Limb (tissue), 2 donors: ENCODE data around the gene RPRD1B.

ENCODE experiments used
- DNase-seq, 2 donors: peaks; one replicate each; pipeline ENCODE4 v3.0.0-alpha.2; 2016; ENCODE audit errors: extremely low spot score in 2 of 2

The RPRD1B gene

DNA sequence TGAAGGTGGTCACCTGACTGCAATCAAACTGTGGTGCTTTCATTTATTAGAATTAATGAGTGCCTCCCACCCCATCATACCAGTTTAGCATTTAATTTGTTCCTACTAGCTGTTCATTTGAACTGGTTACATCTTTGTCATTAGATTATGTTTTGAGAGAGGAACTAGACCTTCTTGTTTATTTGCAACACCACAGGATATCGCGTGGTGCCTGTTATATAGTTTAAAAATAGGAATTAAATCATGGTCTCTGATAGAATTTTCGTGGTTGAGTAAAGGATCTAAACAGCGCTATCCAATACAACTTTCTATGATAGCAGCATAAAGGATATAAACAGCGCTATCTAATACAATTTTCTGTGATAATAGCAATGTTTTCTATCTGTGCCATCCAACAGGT, 2.8 kb downstream of the RPRD1B start:
- DNase-seq = no peak

GRCh38 chr20:38040276-38040675, 6.7 kb downstream of the RPRD1B start:
- no peak for DNase-seq

- DNase-seq = no peak
These were observed 10.2 kb downstream of the RPRD1B start for GRCh38 chr20:38043512-38044300.

DNA sequence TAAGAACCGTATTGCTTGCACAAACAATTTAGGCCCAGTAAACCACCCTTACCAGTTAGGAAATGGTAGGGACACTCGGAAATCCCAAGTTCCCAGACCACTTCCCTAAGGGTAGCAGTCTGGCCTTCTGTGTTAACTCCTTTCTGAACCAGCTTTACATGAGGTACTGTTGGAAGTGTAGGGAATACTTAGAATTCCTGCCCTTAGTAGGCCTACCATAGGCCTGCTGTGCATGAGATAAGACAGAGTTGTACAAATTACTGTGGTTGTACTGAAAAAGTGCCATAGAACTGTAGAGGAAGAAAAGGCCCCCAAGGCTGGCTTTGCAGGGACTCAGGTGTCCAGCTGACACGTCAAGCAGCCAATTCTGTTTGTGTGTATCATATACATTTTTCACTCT, 11.1 kb downstream of the RPRD1B start:
- DNase-seq = no peak

- no peak for DNase-seq
These were observed 13.0 kb downstream of the RPRD1B start for GRCh38 chr20:38046572-38046971.

GRCh38 chr20:38049800-38050199, 16.3 kb downstream of the RPRD1B start:
- DNase-seq = no peak

DNA sequence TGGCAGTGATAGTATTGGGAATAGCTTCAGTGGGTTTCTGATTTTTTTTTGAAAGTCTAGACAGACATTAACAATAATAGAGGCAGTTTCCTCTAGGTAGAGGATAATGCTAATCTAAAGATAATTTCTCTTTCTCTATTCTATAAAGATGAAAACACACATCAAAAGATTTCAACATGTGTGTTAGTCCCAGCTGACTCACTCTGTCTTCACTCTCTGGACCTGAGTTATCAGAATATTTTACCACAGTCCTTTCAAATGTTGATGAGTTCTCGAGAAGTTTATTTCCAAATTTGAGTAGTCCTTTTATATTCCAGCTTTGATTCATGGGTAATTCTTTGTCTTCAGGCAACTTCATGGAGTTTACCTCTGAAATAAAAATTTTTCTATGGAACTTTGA, 17.1 kb downstream of the RPRD1B start:
- DNase-seq = no peak

DNA sequence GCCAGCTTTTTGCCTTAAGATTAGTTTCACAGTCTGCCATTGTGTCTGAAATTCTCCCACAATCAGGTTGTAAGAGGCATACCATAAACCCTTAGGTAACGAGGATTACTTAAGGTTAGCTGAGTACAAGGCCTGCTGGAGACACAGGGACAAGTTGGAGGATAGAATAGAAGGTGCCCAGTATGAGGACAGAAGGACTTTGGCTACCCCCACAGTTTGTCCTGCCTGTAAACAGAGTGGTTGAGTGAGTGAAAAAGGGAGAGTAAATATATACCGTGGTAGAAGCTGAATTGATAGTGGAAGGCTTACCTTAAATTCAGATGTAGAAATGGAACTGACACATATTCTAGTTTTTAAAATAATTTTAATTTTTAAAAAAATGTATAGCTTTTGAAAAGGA, 19.3 kb downstream of the RPRD1B start:
- DNase-seq = no peak

- no peak for DNase-seq
These were observed 21.1 kb downstream of the RPRD1B start for GRCh38 chr20:38054647-38055046.

- DNase-seq = no peak
These were observed 21.7 kb downstream of the RPRD1B start for GRCh38 chr20:38055294-38055693.

DNA sequence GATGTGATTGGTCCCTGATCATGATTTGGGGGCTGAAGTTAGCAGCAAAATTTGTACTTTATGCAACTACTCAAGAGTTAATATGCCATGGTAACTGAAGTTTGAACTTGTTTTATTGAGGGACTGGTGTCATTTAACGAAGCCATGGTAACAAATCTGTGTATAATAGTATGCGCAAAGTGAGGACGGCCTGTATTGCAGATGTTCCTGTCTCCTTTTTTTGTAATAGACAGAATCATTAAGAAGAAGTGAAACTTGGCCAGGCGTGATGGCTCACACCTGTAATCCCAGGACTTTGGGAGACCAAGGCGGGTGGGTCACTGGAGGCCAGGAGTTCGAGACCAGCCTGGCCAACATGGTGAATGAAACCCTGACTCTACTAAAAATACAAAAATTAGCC, 22.3 kb downstream of the RPRD1B start:
- DNase-seq = no peak

- peak; percentile 71 to 82 for DNase-seq
These were observed 23.9 kb downstream of the RPRD1B start for GRCh38 chr20:38057351-38057972.

DNA sequence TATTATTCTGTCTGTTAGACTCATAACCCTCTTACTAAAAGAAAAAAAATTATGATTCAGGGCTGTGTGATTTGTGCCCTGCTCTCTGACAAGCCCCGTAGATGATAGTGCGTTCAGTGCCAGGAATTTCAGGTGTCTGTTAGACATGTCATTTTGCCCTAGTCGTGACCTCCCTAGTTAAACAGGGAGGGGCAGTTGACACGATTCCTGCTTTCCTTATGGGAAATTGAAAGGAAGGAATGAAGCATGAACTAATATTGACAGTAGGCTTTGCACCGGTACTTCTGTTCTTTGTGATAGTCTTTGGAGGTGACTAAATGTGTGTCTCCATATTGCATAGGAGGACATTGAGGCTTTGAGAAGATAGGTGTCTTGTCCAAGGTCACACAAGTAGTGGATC, 26.3 kb downstream of the RPRD1B start:
- no peak for DNase-seq

DNA sequence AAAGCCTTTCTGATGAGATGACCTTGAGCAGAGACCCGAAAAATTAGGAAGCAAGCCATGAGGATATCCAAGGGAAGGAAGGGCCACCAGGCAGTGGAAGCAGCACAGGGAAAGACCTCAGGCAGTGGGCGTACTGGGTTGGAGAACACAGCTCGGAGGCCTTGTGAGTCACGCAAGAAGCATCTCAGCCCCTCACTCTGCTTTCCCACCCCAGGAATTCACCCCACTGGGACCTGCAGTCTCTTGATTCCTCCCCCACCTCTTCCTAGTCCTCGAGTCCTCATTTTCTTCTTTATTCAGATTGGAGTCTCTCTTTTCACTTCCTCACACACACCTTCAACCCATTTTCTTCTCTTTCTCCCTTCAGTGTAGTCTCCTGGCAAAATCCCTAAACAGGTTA, 27.0 kb downstream of the RPRD1B start:
- DNase-seq = no peak

DNA sequence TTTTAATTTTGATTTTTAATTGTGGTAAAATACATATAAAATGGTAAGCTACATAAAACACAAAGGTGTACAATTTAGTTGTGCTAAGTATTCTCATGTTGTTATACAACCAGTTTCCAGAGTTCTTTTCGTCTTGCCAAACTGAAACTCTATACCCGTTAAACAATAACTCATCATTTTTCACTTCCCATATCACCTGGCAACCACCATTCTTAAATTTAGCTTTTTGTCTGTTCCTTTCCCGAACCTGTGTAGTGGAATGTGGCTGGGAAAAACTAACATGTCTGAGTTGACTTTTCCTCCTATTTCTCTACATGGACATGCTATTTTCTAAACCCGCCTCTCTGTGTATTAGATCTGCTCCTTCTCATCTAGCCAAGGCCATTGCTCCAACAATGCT, 27.6 kb downstream of the RPRD1B start:
- no peak for DNase-seq

- DNase-seq = no peak
These were observed 29.3 kb downstream of the RPRD1B start for GRCh38 chr20:38062890-38063289.

DNA sequence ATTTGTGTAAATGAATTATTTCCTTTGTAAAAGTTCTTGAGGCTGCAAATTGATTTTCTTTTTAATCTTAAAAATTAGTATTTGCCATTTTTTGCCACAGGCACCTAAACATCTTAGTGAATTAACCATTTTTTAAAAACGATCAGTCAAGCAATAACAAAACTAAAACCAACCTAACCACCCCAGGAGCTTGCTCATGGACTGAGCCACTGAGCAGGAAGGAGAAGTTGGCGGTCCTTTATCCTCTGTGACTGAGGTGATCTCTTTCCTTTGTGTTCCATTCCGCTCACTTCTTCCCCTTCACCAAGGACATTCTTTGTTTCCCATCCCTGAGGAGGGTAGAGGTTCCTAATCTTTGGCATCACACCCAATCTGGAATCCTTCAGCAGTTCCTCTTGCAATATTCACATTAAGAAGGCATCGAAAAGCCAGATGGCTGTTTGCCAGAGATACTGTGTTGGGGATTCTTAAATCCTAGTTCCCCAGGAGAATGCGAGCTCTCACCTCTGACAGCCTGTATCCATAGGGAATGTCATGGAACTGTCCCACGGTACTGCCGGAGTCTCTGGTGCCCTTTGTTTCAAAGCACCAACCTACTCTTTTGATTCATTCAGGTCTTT, 30.5 kb downstream of the RPRD1B start:
- DNase-seq = no peak

GRCh38 chr20:38065764-38066375, 32.3 kb downstream of the RPRD1B start:
- DNase-seq = no peak

GRCh38 chr20:38066969-38067716, 33.6 kb downstream of the RPRD1B start:
- DNase-seq = no peak

DNA sequence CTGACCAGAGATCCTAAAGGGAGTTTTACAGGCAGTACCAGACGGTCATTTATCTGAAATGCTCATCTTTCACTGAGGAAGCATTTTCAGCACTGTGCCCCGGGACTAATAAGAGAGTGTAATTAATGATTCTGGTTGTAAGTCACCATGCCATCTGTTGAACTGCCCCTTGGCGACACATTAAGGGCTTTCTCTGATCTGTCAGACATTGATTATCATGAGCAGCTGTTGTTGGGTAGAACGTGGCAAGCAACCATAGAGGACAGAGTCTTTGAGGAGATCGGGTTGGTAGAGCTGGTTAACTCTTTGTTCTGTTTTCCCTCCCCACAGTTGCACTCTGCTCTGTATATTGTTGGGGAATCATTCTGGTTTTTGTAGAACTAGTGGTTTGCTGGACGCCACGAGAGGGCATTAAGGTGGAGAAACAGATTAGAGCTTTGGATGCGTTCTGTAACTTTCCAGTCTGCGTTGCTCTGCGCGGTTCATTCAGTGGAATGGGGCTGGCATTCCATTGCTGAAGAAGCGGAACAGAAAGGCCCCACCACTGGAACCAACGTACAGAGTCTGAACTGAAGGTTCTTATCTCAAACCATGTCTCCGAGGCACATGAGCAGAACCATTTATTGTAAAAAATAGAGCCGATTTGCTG, 34.3 kb downstream of the RPRD1B start:
- DNase-seq = no peak

DNA sequence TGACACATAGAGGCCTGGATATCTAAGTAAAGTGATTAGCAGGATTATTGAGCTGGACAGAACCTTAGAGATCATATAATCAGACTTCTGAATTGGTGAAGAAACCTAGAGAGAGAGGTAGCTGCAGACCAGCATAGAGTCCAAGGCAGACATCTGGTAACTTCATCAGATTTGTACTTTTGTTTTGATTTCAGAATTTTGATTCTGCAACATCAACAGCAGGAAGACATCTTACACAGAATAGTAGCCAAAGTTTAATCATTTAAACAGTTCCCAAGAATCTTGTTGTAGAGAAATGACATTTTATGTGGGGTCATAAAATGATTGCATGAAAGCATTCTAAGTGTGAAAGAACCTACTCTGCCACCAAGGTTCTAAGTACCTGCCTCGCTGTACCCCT, 39.4 kb downstream of the RPRD1B start:
- DNase-seq = no peak
